Coronary artery (tissue), 2 donors: ENCODE data around the gene PRKCE.

Experiments
- DNase-seq: peaks from one replicate; pipeline ENCODE4 v3.0.0-alpha.2; 2017; ENCODE audit warnings: low spot score
- H3K27ac ChIP-seq, 2 donors: fragments of 200-600 bp; sonication (generic); one replicate each; pipeline ENCODE4 v1.5.1; 2016 to 2019
- H3K4me3 ChIP-seq: fragments of 200-600 bp; sonication (generic); 2 replicates; pipeline ENCODE4 v1.5.1; 2016; ENCODE audit warnings: mild to moderate bottlenecking, moderate library complexity
- CTCF ChIP-seq: fragments of 200-600 bp; sonication (generic); IDR thresholded peaks from one replicate; pipeline ENCODE4 v1.5.1; 2019; ENCODE audit warnings: antibody characterized with exemption

PRKCE gene

GRCh38 chr2:45729753-45730512 is 78.5 kb downstream of the PRKCE start:
- DNase-seq = no peak
- H3K4me3 ChIP-seq = no peak overlapping the region
- H3K27ac ChIP-seq = no peak overlapping the region
- TF ChIP-seq CTCF = no peak

- Histone ChIP-seq H3K27ac (no peak overlapping the region), H3K4me3 (no peak overlapping the region)
- no peak for DNase-seq
- TF ChIP-seq CTCF = no peak
Observed at GRCh38 chr2:45731141-45731540, 79.7 kb downstream of the PRKCE start.

- no peak for TF ChIP-seq CTCF
- no peak for DNase-seq
- Histone ChIP-seq H3K4me3 (no peak overlapping the region), H3K27ac (no peak overlapping the region)
Observed at GRCh38 chr2:45732436-45732835, 81.0 kb downstream of the PRKCE start.

- DNase-seq = no peak
- H3K27ac ChIP-seq = no peak overlapping the region
- no peak for TF ChIP-seq CTCF
- H3K4me3 ChIP-seq = no peak overlapping the region
Observed at GRCh38 chr2:45732946-45733345, 81.5 kb downstream of the PRKCE start.

GRCh38 chr2:45734336-45734735 is 82.9 kb downstream of the PRKCE start:
- Histone ChIP-seq H3K27ac (no peak overlapping the region), H3K4me3 (no peak overlapping the region)
- TF ChIP-seq CTCF = no peak
- no peak for DNase-seq

GRCh38 chr2:45734952-45735351 is 83.5 kb downstream of the PRKCE start:
- H3K27ac ChIP-seq = no peak overlapping the region
- DNase-seq = no peak
- no peak for TF ChIP-seq CTCF
- no peak overlapping the region for H3K4me3 ChIP-seq
